H1 (cell line): ENCODE data around the gene FNDC3A. TPM values are rescaled to one million over a fixed set of nuclear protein-coding genes. Genes with fewer than 3 reads are reported as not detected.

ENCODE experiments used
- CTCF ChIA-PET: fragments of 300-600 bp; sonication (Branson Sonifier 250); formaldehyde crosslinking; loops from one replicate; lab custom pipeline; 2021; ENCODE audit not compliant: partially characterized antibody; lab: Charles Lee
- POLR2A ChIA-PET: fragments of 300-600 bp; sonication (Branson Sonifier 250); formaldehyde crosslinking; loops from one replicate; lab custom pipeline; 2021; ENCODE audit warnings: inconsistent platforms; ENCODE audit not compliant: partially characterized antibody; lab: Charles Lee
- DNase-seq, 2 experiments: peaks; one replicate each; pipeline versions ENCODE4 v3.0.0 to v3.0.0-alpha.2; 2010 to 2022; ENCODE audit warnings: low spot score in 2 of 2, low read depth in 1 of 2, mixed read lengths in 1 of 2
- FAIRE-seq: peaks from 2 replicates; lab custom pipeline; 2011; peaks lifted over from hg19 to GRCh38; lab: Jason Lieb, UNC
- H2AFZ ChIP-seq: 2 replicates; pipeline ENCODE4 v1.8.1; 2012; ENCODE audit warnings: low read length, inconsistent platforms
- H2AK5ac ChIP-seq: 2 replicates; pipeline ENCODE4 v1.6.1; 2013; ENCODE audit warnings: low read depth, low read length
- H2BK120ac ChIP-seq: replicated peaks from 2 replicates; pipeline ENCODE3; 2013; ENCODE audit warnings: low read depth, low read length, inconsistent platforms
- H2BK12ac ChIP-seq: 2 replicates; pipeline ENCODE4 v1.6.1; 2013; ENCODE audit warnings: low read depth, low read length
- H2BK15ac ChIP-seq: 2 replicates; pipeline ENCODE4 v1.6.1; 2013; ENCODE audit warnings: low read length
- H2BK20ac ChIP-seq: 2 replicates; pipeline ENCODE4 v1.6.1; 2013; ENCODE audit warnings: low read length
- H2BK5ac ChIP-seq: 2 replicates; pipeline ENCODE4 v1.6.1; 2013; ENCODE audit warnings: low read depth, low read length
- H3K14ac ChIP-seq: 2 replicates; pipeline ENCODE4 v1.6.1; 2013; ENCODE audit warnings: inconsistent platforms; ENCODE audit not compliant: insufficient read length
- H3K18ac ChIP-seq: 2 replicates; pipeline ENCODE4 v1.6.1; 2013; ENCODE audit warnings: low read length; ENCODE audit errors: extremely low read depth
- H3K23ac ChIP-seq: 2 replicates; pipeline ENCODE4 v1.6.1; 2013; ENCODE audit warnings: inconsistent platforms; ENCODE audit not compliant: insufficient read length
- H3K23me2 ChIP-seq: 2 replicates; pipeline ENCODE4 v1.6.1; 2013; ENCODE audit warnings: low read depth, low read length
- H3K27ac ChIP-seq: 2 replicates; pipeline ENCODE4 v1.6.1; 2011; ENCODE audit warnings: low read depth, low read length, inconsistent platforms
- H3K27me3 ChIP-seq, 4 experiments: replicated peaks in 1 of 4; 1 replicate in 1 of 4; 2 replicates in 3 of 4; pipeline versions ENCODE4 v1.6.1 to v1.8.1; 2011 to 2013; ENCODE audit warnings: low read length in 3 of 4, mild to moderate bottlenecking in 3 of 4, inconsistent platforms in 2 of 4, mixed read lengths in 2 of 4, moderate library complexity in 1 of 4; ENCODE audit not compliant: control insufficient read depth in 3 of 4, insufficient read depth in 3 of 4; ENCODE audit errors: extremely low read depth in 1 of 4
- H3K36me3 ChIP-seq, 4 experiments: 2 replicates each; pipeline versions ENCODE4 v1.6.1 to v1.8.1; 2011 to 2013; ENCODE audit warnings: mild to moderate bottlenecking in 4 of 4, low read length in 3 of 4, moderate library complexity in 2 of 4, control low read depth in 1 of 4, inconsistent platforms in 1 of 4; ENCODE audit not compliant: insufficient read depth in 4 of 4, control insufficient read depth in 2 of 4
- H3K4ac ChIP-seq: replicated peaks from 2 replicates; pipeline ENCODE3; 2013; ENCODE audit warnings: low read length, low read depth, mixed read lengths, inconsistent platforms; ENCODE audit not compliant: insufficient read length
- H3K4me1 ChIP-seq, 4 experiments: replicated peaks in 1 of 4; 1 replicate in 1 of 4; 2 replicates in 3 of 4; pipeline versions ENCODE4 v1.6.1 to v1.8.1; 2011 to 2013; ENCODE audit warnings: low read length in 3 of 4, inconsistent platforms in 2 of 4, mixed read lengths in 1 of 4; ENCODE audit not compliant: insufficient read depth in 4 of 4, control insufficient read depth in 3 of 4
- H3K4me2 ChIP-seq, 2 experiments: 2 replicates each; pipeline versions ENCODE4 v1.6.1 to v1.8.1; 2011 to 2013; ENCODE audit warnings: low read depth in 2 of 2, low read length in 2 of 2, control low read depth in 1 of 2, inconsistent platforms in 1 of 2, mild to moderate bottlenecking in 1 of 2; ENCODE audit not compliant: insufficient read depth in 1 of 2
- H3K4me3 ChIP-seq, 4 experiments: fragments of 200-600, 300-600 bp in 1 of 4; sonication (generic), shearing (Covaris generic), sonication (Bioruptor Twin) in 1 of 4; 2 replicates each; pipeline versions ENCODE4 v1.5.1 to v1.8.1; 2011 to 2016; ENCODE audit warnings: low read length in 4 of 4, low read depth in 3 of 4, control low read depth in 2 of 4, inconsistent platforms in 2 of 4, mild to moderate bottlenecking in 2 of 4, mixed read lengths in 1 of 4, moderate library complexity in 1 of 4; ENCODE audit not compliant: insufficient read depth in 2 of 4; ENCODE audit errors: extremely low read depth in 1 of 4
- H3K56ac ChIP-seq: replicated peaks from 2 replicates; pipeline ENCODE3; 2013; ENCODE audit warnings: low read depth, mild to moderate bottlenecking, mixed read lengths, low read length, inconsistent platforms; ENCODE audit not compliant: insufficient read length
- H3K79me1 ChIP-seq: 2 replicates; pipeline ENCODE4 v1.6.1; 2013; ENCODE audit warnings: low read depth, low read length, control low read depth
- H3K79me2 ChIP-seq, 2 experiments: 2 replicates each; pipeline versions ENCODE4 v1.6.1 to v1.8.1; 2012 to 2013; ENCODE audit warnings: low read length in 2 of 2, mild to moderate bottlenecking in 2 of 2, inconsistent platforms in 1 of 2; ENCODE audit not compliant: insufficient read depth in 2 of 2, control insufficient read depth in 1 of 2
- H3K9ac ChIP-seq, 4 experiments: replicated peaks in 1 of 4; 1 replicate in 1 of 4; 2 replicates in 3 of 4; pipeline versions ENCODE4 v1.6.1 to v1.8.1; 2011 to 2013; ENCODE audit warnings: low read depth in 3 of 4, low read length in 3 of 4, control low read depth in 2 of 4, mild to moderate bottlenecking in 2 of 4, moderate library complexity in 2 of 4, inconsistent platforms in 1 of 4; ENCODE audit errors: extremely low read depth in 1 of 4
- H3K9me3 ChIP-seq, 2 experiments: 2 replicates each; pipeline versions ENCODE4 v1.6.1 to v1.8.1; 2012 to 2013; ENCODE audit warnings: mild to moderate bottlenecking in 2 of 2, moderate library complexity in 2 of 2, control low read depth in 1 of 2, inconsistent platforms in 1 of 2, low read depth in 1 of 2, low read length in 1 of 2, mixed read lengths in 1 of 2; ENCODE audit not compliant: insufficient read depth in 2 of 2
- H4K20me1 ChIP-seq, 2 experiments: replicated peaks in 1 of 2; 2 replicates each; pipeline versions ENCODE3 to v1.8.1; 2011 to 2013; ENCODE audit warnings: inconsistent platforms in 2 of 2, low read length in 2 of 2, mild to moderate bottlenecking in 1 of 2; ENCODE audit not compliant: insufficient read depth in 2 of 2, control insufficient read depth in 1 of 2
- H4K5ac ChIP-seq: 2 replicates; pipeline ENCODE4 v1.6.1; 2013; ENCODE audit warnings: low read length, low read depth, mixed read lengths, inconsistent platforms; ENCODE audit not compliant: insufficient read length
- H4K8ac ChIP-seq: 2 replicates; pipeline ENCODE4 v1.8.0; 2013; ENCODE audit warnings: mild to moderate bottlenecking, moderate library complexity, low read length, inconsistent platforms; ENCODE audit not compliant: insufficient read depth; ENCODE audit errors: extremely low read depth
- H4K91ac ChIP-seq: replicated peaks from 2 replicates; pipeline ENCODE3; 2013; ENCODE audit warnings: low read length, mixed read lengths, inconsistent platforms; ENCODE audit not compliant: insufficient read length
- TBP ChIP-seq: IDR thresholded peaks from 2 replicates; pipeline ENCODE4 v1.6.1; 2011; ENCODE audit warnings: low read depth, low read length, improper control_type of control experiment
- TCF12 ChIP-seq: IDR thresholded peaks from 2 replicates; pipeline ENCODE4 v1.6.1; 2011; ENCODE audit warnings: low read depth, mild to moderate bottlenecking, low read length
- WGBS, 2 experiments: shearing (Covaris generic) in 1 of 2; methylation state at CpG; one replicate each; pipeline versions ENCODE4 v1.1.6 to v1.1.7; 2013 to 2015; ENCODE audit warnings: low lambda C conversion rate in 2 of 2, mixed read lengths in 2 of 2, inconsistent platforms in 1 of 2, low coverage in 1 of 2, missing lambda C conversion rate in 1 of 2; ENCODE audit not compliant: insufficient replicate concordance in 2 of 2, insufficient coverage in 1 of 2, insufficient read length in 1 of 2; ENCODE audit errors: extremely low coverage in 1 of 2, missing lambda C conversion rate in 1 of 2; 5-methylcytosine and 5-hydroxymethylcytosine counted together
- polyA plus RNA-seq, 7 experiments: library from polyadenylated mRNA; depleted of rRNA in 3 of 7; stranded (reverse) in 5 of 7; unstranded in 2 of 7; fragments of >200 nt in 5 of 7; fragments of 200-250 nt in 2 of 7; gene quantifications; 1 replicate in 5 of 7; 2 replicates in 1 of 7; 4 replicates in 1 of 7; pipeline versions ENCODE4 v1.2.1 to v1.2.3, GENCODE V29; 2011 to 2013; ENCODE audit warnings: missing spikeins in 2 of 7, mixed read lengths in 2 of 7
- total RNA-seq: library from RNA; stranded (reverse); fragmentation: NEBNext Ultra II Directional; extraction: Animal tissue kit (Norgen Biotek cat#: 25700); gene quantifications from 2 replicates; pipeline ENCODE4 v1.2.1, GENCODE V29; 2021
- TF ChIP-seq, protein P1 (sequence below), 3 experiments: IDR thresholded peaks; 1 replicate in 2 of 3; 2 replicates in 1 of 3; pipeline versions ENCODE4 v1.5.1 to v1.6.1; 2011; ENCODE audit warnings: low read length in 3 of 3, mild to moderate bottlenecking in 3 of 3, inconsistent platforms in 2 of 3, low read depth in 1 of 3, moderate library complexity in 1 of 3; ENCODE audit not compliant: insufficient read depth in 1 of 3; ENCODE audit errors: control extremely low read depth in 1 of 3

The FNDC3A gene
- total and polyA plus RNA-seq, 2 of the 8 experiments (the other 6 are each of a cell fraction or from before 2014, with no cell fraction given): 14.6 to 26.0 TPM

DNA sequence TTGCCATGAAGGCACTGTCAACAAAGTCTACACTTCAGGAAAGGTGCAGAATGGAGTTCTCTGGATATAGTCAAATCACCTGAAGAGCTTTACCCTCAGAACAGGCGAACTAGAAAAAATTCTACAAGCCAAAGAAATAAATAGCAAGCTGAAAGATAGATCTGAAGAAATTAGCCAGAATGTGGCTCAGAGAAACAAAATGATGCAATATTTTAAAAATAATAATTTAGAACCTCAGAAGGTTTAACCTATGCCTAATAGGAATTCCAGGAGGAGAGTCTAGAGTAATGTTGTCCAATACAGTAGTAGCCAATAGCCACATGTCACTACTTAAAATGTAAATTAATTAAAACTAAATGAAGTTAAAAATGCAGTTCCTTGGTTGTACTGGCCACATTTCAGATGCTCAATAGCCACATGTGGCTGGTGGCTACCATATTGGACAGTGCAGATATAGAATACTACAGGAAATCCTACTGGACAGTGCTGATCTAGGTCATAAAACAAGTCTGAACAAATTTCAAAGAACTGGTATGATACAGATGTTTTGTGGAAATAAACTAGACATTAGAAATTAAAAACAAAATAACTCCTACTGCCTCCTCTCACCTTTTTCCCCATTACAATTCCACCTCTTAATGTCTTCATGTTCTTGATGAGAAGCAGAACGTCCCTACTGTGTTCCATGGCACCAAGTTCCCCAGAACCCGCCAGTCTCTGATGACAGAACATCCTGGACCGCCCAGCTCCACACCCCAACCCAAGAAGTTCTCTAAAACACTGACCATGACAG, 271.3 kb downstream of the FNDC3A start:
- H3K4me2 ChIP-seq: peak overlapping the region; percentile 91 to 100
- H3K18ac ChIP-seq: no peak overlapping the region
- no peak overlapping the region for H3K56ac ChIP-seq
- H4K91ac ChIP-seq: peak overlapping the region; percentile 0
- H3K27ac ChIP-seq: peak overlapping the region; percentile 47; the same call in 1 of the 2 replicates
- no peak overlapping the region for H2BK120ac ChIP-seq
- H2BK5ac ChIP-seq: no peak overlapping the region
- H3K4me1 ChIP-seq: no peaks in the 10 kb centered on the region; a peak in 1 of 7 replicates
- H4K5ac ChIP-seq: no peak overlapping the region
- peak overlapping the region; percentile 72 to 88 (median 82) for H3K4me3 ChIP-seq
- CTCF ChIA-PET: interaction anchor here (1.3 to 2.6 kb wide), 3 partner anchors 11 to 33 kb away, joined by 4 to 27 read pairs (median 8); no protein-coding TSS in a partner anchor
- no peaks in the 10 kb centered on the region for H3K9me3 ChIP-seq
- no peak overlapping the region for H2AK5ac ChIP-seq
- peak overlapping the region; percentile 39 to 68 (median 64) for H3K9ac ChIP-seq
- no peak overlapping the region for H3K23ac ChIP-seq
- 0 out of 2 replicates have a peak overlapping the region, but pooled peaks have one; percentile 36 for H2BK20ac ChIP-seq
- peak overlapping the region; percentile 3 for H3K4ac ChIP-seq
- H2BK15ac ChIP-seq: no peak overlapping the region
- H3K79me1 ChIP-seq: no peaks in the 10 kb centered on the region; the same call in 1 of the 2 replicates
- H4K20me1 ChIP-seq: no peaks in the 10 kb centered on the region
- no peaks in the 10 kb centered on the region for H3K79me2 ChIP-seq
- WGBS, 2 experiments: 25% methylated on average over 4 of the region's 4 CpGs; no CpG with 5 or more reads in 1 of the 2 experiments
- no peaks in the 10 kb centered on the region for H3K27me3 ChIP-seq
- H2AFZ ChIP-seq: peak overlapping the region; percentile 100
- peaks cover 12% of the 10 kb centered on the region for H3K23me2 ChIP-seq
- no peak for FAIRE-seq
- H3K14ac ChIP-seq: no peak overlapping the region
- POLR2A ChIA-PET: interaction anchor here (0.6 to 1.5 kb wide), 3 partner anchors 9 to 36 kb away, joined by 3 to 6 read pairs (median 5); no protein-coding TSS in a partner anchor
- no peak for DNase-seq
- no peaks in the 10 kb centered on the region for H3K36me3 ChIP-seq
- no peak overlapping the region; the same call in 1 of the 2 replicates for H4K8ac ChIP-seq
- H2BK12ac ChIP-seq: no peak overlapping the region; the same call in 1 of the 2 replicates
- no peak for TF ChIP-seq TBP
- TF ChIP-seq, protein P1, sequence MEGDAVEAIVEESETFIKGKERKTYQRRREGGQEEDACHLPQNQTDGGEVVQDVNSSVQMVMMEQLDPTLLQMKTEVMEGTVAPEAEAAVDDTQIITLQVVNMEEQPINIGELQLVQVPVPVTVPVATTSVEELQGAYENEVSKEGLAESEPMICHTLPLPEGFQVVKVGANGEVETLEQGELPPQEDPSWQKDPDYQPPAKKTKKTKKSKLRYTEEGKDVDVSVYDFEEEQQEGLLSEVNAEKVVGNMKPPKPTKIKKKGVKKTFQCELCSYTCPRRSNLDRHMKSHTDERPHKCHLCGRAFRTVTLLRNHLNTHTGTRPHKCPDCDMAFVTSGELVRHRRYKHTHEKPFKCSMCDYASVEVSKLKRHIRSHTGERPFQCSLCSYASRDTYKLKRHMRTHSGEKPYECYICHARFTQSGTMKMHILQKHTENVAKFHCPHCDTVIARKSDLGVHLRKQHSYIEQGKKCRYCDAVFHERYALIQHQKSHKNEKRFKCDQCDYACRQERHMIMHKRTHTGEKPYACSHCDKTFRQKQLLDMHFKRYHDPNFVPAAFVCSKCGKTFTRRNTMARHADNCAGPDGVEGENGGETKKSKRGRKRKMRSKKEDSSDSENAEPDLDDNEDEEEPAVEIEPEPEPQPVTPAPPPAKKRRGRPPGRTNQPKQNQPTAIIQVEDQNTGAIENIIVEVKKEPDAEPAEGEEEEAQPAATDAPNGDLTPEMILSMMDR (IDR thresholded peaks at IDR 0.05; ENCODE audit: control extremely low read depth in 1 of 3, insufficient read depth in 1 of 3, low read depth in 1 of 3, low read length in 3 of 3): no peak
- TF ChIP-seq TCF12: no peak
